Testis (tissue), 3 donors: ENCODE measurements around the gene ZIM2. TPM values are rescaled to one million over a fixed set of nuclear protein-coding genes. Genes with fewer than 3 reads are reported as not detected.

Experiments
- DNase-seq: peaks from one replicate; pipeline ENCODE4 v3.0.0-alpha.2; 2019
- H3K27ac ChIP-seq, 2 donors: fragments of 200-600 bp; sonication (generic); one replicate each; pipeline ENCODE4 v1.5.1; 2019
- H3K27me3 ChIP-seq: fragments of 200-600 bp; sonication (generic); one replicate; pipeline ENCODE4 v1.5.1; 2019
- H3K36me3 ChIP-seq: fragments of 200-600 bp; sonication (generic); one replicate; pipeline ENCODE4 v1.5.1; 2017; ENCODE audit warnings: low read depth; ENCODE audit errors: missing control alignments
- H3K4me1 ChIP-seq: fragments of 200-600 bp; sonication (generic); one replicate; pipeline ENCODE4 v1.5.1; 2019
- H3K4me3 ChIP-seq, 2 donors: fragments of 200-600 bp; sonication (generic); one replicate each; pipeline ENCODE4 v1.5.1; 2017 to 2019
- H3K9me3 ChIP-seq: fragments of 200-600 bp; sonication (generic); one replicate; pipeline ENCODE4 v1.5.1; 2017
- CTCF ChIP-seq, 3 experiments: fragments of 450-650 bp in 2 of 3; fragments of 200-600 bp in 1 of 3; sonication (generic) in 1 of 3; IDR thresholded peaks; one replicate each; pipeline ENCODE4 v1.5.1; 2016 to 2019; ENCODE audit warnings: antibody characterized with exemption in 3 of 3, mild to moderate bottlenecking in 2 of 3, moderate library complexity in 1 of 3
- POLR2A ChIP-seq: fragments of 450-650 bp; IDR thresholded peaks from one replicate; pipeline ENCODE4 v1.6.1; 2017; ENCODE audit warnings: antibody characterized with exemption, mild to moderate bottlenecking, moderate library complexity
- WGBS, 2 donors: methylation state at CpG; one replicate each; pipeline ENCODE4 v1.1.5; 2018; 5-methylcytosine and 5-hydroxymethylcytosine counted together
- intact Hi-C: fragments of 100-400 bp; cut with DNase I; formaldehyde crosslinking; loops from one replicate; pipeline ENCODE4 v1.15.1; 2023; ENCODE audit warnings: low total_unique reads
- polyA plus RNA-seq: library from polyadenylated mRNA; stranded (reverse); fragments of 350-450 nt; fragmentation: Illumina TruSeq; extraction: RNeasy Lipid Tissue Mini Kit (QIAGEN cat#74804); gene quantifications from one replicate; pipeline ENCODE4 v1.2.3, GENCODE V29; 2014; ENCODE audit warnings: low read depth, low replicate concordance; ENCODE audit not compliant: insufficient read depth
- total RNA-seq, 2 donors: library from RNA; depleted of rRNA; stranded (reverse); fragments of >200 nt; gene quantifications; one replicate each; pipeline ENCODE4 v1.2.3, GENCODE V29; 2016

The ZIM2 gene
- total and polyA plus RNA-seq, 3 donors from 2014 or later, result 9.7 to 18.3 (median 12.9) TPM

- intact Hi-C loops, result no loop called here
- Histone ChIP-seq H3K9me3 (no peaks in the 10 kb centered on the region), H3K27me3 (no peaks in the 10 kb centered on the region), H3K27ac (no peak overlapping the region), H3K4me3 (no peak overlapping the region), H3K36me3 (no peaks in the 10 kb centered on the region), H3K4me1 (peaks cover 5% of the 10 kb centered on the region)
- 71 to 81% methylated on average over 5 of the region's 5 CpGs for WGBS, 2 donors
- no peak for TF ChIP-seq POLR2A
- no peak for TF ChIP-seq CTCF (IDR thresholded peaks at IDR 0.05)
- no peak for DNase-seq
These were observed 5.8 kb downstream of the ZIM2 start for GRCh38 chr19:56834564-56835375.

DNA sequence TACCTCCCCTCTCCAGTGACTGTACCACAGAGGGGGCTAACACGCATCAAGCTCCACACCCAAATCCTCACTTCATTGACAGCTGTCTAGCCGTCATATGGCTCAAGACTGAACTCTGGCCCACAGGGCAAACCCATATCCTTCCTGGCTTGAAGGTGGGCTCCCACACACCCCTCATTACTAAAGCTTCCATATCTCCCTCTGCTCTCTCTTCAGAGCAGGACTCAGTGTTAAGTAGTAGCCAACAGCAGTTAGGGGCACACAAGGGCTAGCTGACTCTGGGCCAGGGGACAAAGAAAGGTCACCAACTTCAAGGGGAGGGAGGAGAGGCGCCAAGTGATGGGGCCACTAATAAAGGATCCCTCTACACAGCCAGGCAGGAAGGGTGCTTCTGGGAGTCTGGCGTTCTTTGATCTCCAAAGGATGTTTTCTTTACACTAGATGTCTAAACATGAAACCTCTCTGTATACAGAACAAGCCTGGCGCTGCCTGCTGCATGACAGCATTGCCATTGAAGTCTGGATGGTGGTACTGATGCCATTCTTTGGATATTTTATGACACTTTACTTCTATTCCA is 8.1 kb downstream of the ZIM2 start:
- no peak for DNase-seq
- no peaks in the 10 kb centered on the region for H3K27me3 ChIP-seq
- TF ChIP-seq POLR2A (no peak), CTCF (IDR thresholded peaks at IDR 0.05) (no peak)
- no peaks in the 10 kb centered on the region for H3K36me3 ChIP-seq
- intact Hi-C loops, result no loop called here
- H3K27ac ChIP-seq, result no peak overlapping the region
- H3K4me1 ChIP-seq, result peaks cover 5% of the 10 kb centered on the region
- no peak overlapping the region for H3K4me3 ChIP-seq
- 72 to 75% methylated on average over 5 of the region's 5 CpGs for WGBS, 2 donors
- H3K9me3 ChIP-seq, result no peaks in the 10 kb centered on the region

DNA sequence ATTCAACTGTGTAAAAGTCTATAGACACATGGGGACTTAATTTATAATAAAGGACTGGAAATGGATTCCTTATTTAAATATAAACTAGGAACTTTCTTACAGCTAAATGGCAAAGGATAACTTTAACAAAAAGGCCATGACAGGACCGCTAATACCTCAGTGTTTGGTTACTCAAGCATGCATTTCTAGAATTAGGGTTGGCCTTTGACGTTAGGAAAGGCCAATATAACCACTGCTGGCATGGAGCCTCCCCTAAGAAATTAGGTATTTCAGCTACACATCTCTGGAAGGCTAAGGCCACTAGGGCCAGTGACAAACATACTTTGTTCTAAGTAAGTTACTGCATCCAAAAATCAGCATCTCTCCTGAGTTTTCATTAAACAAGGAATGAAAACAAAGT is 9.3 kb downstream of the ZIM2 start:
- WGBS, 2 donors, result 48 to 59% methylated on average over 2 of the region's 2 CpGs
- Histone ChIP-seq H3K27ac (no peak overlapping the region), H3K9me3 (no peaks in the 10 kb centered on the region), H3K4me3 (no peak overlapping the region), H3K4me1 (peaks cover 1% of the 10 kb centered on the region), H3K27me3 (no peaks in the 10 kb centered on the region), H3K36me3 (no peaks in the 10 kb centered on the region)
- no peak for TF ChIP-seq CTCF (IDR thresholded peaks at IDR 0.05)
- TF ChIP-seq POLR2A, result no peak
- DNase-seq, result no peak
- intact Hi-C loops, result no loop called here

DNA sequence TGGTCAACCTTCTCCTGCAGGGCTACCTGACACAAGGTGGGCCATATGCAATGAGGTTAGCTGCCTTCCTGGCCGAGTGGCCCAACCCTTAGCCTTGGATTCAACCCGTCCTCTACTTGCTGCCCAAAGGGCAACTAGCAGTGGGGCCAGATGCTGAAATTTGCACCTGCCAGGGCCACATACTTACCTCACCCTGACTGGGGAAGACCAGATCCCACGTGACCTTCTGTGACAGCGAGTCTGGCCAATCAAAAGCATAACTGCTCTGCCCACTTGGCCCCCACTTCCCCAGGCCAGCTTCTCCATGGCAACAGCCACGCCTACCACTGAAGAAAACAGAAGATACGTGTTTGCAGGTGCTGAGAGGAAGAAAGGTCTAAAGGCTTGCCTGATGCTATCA is 10.9 kb downstream of the ZIM2 start:
- intact Hi-C loops, result no loop called here
- 78 to 87% methylated on average over 5 to 6 of the region's 6 CpGs for WGBS, 2 donors
- Histone ChIP-seq H3K9me3 (no peaks in the 10 kb centered on the region), H3K27me3 (no peaks in the 10 kb centered on the region), H3K4me3 (no peak overlapping the region), H3K36me3 (no peaks in the 10 kb centered on the region), H3K4me1 (peaks cover 8% of the 10 kb centered on the region), H3K27ac (no peak overlapping the region)
- TF ChIP-seq POLR2A (no peak), CTCF (IDR thresholded peaks at IDR 0.05) (no peak)
- DNase-seq, result no peak
